IPS-NIHi7 (cell line): Measurements from ENCODE around the gene MIB1.
"Not testable (repeated sequence)": the region's sequence is repeated elsewhere in the genome, so short reads cannot be mapped to it uniquely, and the experiment has no call there.

Source experiments
- DNase-seq: peaks from one replicate; pipeline ENCODE4 v3.0.0; 2012; ENCODE audit warnings: mixed read lengths; ENCODE audit errors: extremely low spot score

Gene MIB1

GRCh38 chr18:21743166-21743832 lies 2.7 kb downstream of the MIB1 start:
- no peak for DNase-seq

- DNase-seq: no peak
These were observed 4.6 kb downstream of the MIB1 start for GRCh38 chr18:21745231-21745630.

GRCh38 chr18:21747268-21747667 lies 6.7 kb downstream of the MIB1 start:
- DNase-seq: no peak

GRCh38 chr18:21747764-21748693 lies 7.4 kb downstream of the MIB1 start:
- no peak for DNase-seq

GRCh38 chr18:21757833-21758232 lies 17.2 kb downstream of the MIB1 start:
- no peak for DNase-seq

GRCh38 chr18:21759836-21760235 lies 19.2 kb downstream of the MIB1 start:
- no peak for DNase-seq

- DNase-seq: no peak
These were observed 19.7 kb downstream of the MIB1 start for GRCh38 chr18:21760321-21760720.

- DNase-seq: no peak
These were observed 21.0 kb downstream of the MIB1 start for GRCh38 chr18:21761471-21762115.

GRCh38 chr18:21762181-21762772 lies 21.7 kb downstream of the MIB1 start:
- no peak for DNase-seq

- no peak for DNase-seq
These were observed 23.5 kb downstream of the MIB1 start for GRCh38 chr18:21763846-21764646.

GRCh38 chr18:21769206-21769605 lies 28.6 kb downstream of the MIB1 start:
- DNase-seq: no peak

- no peak for DNase-seq
These were observed 34.1 kb downstream of the MIB1 start for GRCh38 chr18:21774722-21775121.

GRCh38 chr18:21777814-21778213 lies 37.2 kb downstream of the MIB1 start:
- no peak for DNase-seq

GRCh38 chr18:21786526-21786925 lies 45.9 kb downstream of the MIB1 start:
- DNase-seq: no peak

- DNase-seq: not testable (repeated sequence)
These were observed 55.5 kb downstream of the MIB1 start for GRCh38 chr18:21796089-21796488.

- DNase-seq: no peak
These were observed 57.5 kb downstream of the MIB1 start for GRCh38 chr18:21798126-21798525.

- no peak for DNase-seq
These were observed 59.1 kb downstream of the MIB1 start for GRCh38 chr18:21799721-21800120.

- no peak for DNase-seq
These were observed 62.9 kb downstream of the MIB1 start for GRCh38 chr18:21803495-21803894.

GRCh38 chr18:21805771-21806366 lies 65.3 kb downstream of the MIB1 start:
- no peak for DNase-seq

GRCh38 chr18:21808185-21808584 lies 67.6 kb downstream of the MIB1 start:
- DNase-seq: no peak

GRCh38 chr18:21809725-21810124 lies 69.1 kb downstream of the MIB1 start:
- no peak for DNase-seq
